Hippocampal formation (tissue), 2 donors: ENCODE data around the gene MEGF6.
"Not testable (repeated sequence)": the region's sequence is repeated elsewhere in the genome, so short reads cannot be mapped to it uniquely, and the experiment has no call there.

Source experiments
- DNase-seq, 2 donors: peaks; one replicate each; lab custom pipeline; 2025; lab: John Stamatoyannopoulos, UW

MEGF6 gene

GRCh38 chr1:3593334-3593733 is 18.0 kb downstream of the MEGF6 start:
- DNase-seq, result no peak

- no peak for DNase-seq
These were observed 20.1 kb downstream of the MEGF6 start for GRCh38 chr1:3590951-3591865.

- no peak for DNase-seq
These were observed 21.1 kb downstream of the MEGF6 start for GRCh38 chr1:3590139-3590763.

GRCh38 chr1:3588395-3588794 is 22.9 kb downstream of the MEGF6 start:
- DNase-seq, result no peak

- DNase-seq, result no peak
These were observed 24.1 kb downstream of the MEGF6 start for GRCh38 chr1:3586986-3587759.

- DNase-seq, result no peak
These were observed 25.3 kb downstream of the MEGF6 start for GRCh38 chr1:3585940-3586568.

- DNase-seq, result not testable (repeated sequence)
These were observed 25.9 kb downstream of the MEGF6 start for GRCh38 chr1:3585353-3585868.

- no peak for DNase-seq
These were observed 26.4 kb downstream of the MEGF6 start for GRCh38 chr1:3584915-3585314.

GRCh38 chr1:3583751-3584150 is 27.6 kb downstream of the MEGF6 start:
- DNase-seq, result not testable (repeated sequence)

- DNase-seq, result no peak
These were observed 29.8 kb downstream of the MEGF6 start for GRCh38 chr1:3581296-3582036.

GRCh38 chr1:3580231-3580630 is 31.1 kb downstream of the MEGF6 start:
- no peak for DNase-seq

- no peak for DNase-seq
These were observed 31.7 kb downstream of the MEGF6 start for GRCh38 chr1:3579626-3580025.

- DNase-seq, result no peak
These were observed 32.4 kb downstream of the MEGF6 start for GRCh38 chr1:3578906-3579305.

GRCh38 chr1:3578433-3578805 is 32.9 kb downstream of the MEGF6 start:
- DNase-seq, result no peak

- DNase-seq, result no peak
These were observed 33.4 kb downstream of the MEGF6 start for GRCh38 chr1:3577711-3578432.

GRCh38 chr1:3577300-3577699 is 34.0 kb downstream of the MEGF6 start:
- DNase-seq, result no peak

GRCh38 chr1:3575993-3576392 is 35.3 kb downstream of the MEGF6 start:
- DNase-seq, result no peak

GRCh38 chr1:3575515-3575914 is 35.8 kb downstream of the MEGF6 start:
- not testable (repeated sequence) for DNase-seq

- no peak for DNase-seq
These were observed 37.8 kb downstream of the MEGF6 start for GRCh38 chr1:3573500-3573899.

GRCh38 chr1:3572638-3573037 is 38.7 kb downstream of the MEGF6 start:
- not testable (repeated sequence) for DNase-seq
